ENCODE measurements around the gene RGL1.
A peak's percentile ranks its signal among the peaks of the same experiment; 100 is the strongest.

RGL1 gene

DNA sequence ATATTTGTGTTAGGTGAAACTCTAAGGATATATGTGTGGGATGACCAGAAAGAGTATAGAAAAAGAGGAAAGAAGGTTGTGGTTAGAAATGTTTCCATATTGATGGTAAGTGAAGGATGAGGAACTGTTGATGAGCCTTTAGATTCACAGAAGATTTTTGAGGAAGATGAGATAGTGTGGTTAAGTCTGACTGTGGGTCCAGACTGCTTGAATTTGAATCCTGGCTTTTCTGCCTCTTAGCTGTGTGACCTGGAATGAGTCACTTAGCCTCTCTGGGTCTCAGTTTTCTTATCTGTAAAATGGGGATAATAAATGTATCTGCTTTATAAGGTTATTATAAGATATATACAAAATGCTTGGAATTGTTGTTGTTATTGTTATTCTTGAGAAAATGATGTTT lies 27.5 kb downstream of the RGL1 start:
- no peak for TF ChIP-seq CTCF (conservative IDR thresholded peaks at IDR 0.05; ENCODE audit: low read length)

GRCh38 chr1:183834568-183834967 lies 29.6 kb downstream of the RGL1 start:
- no peak overlapping the region for H3K4me3 ChIP-seq (ENCODE audit: low read length)
- no peak for DNase-seq (ENCODE audit: low read depth)
- no peak for TF ChIP-seq CTCF (conservative IDR thresholded peaks at IDR 0.05; ENCODE audit: low read length)

More for the DNA sequence above, 27.5 kb downstream of the RGL1 start:
- no peak for DNase-seq (ENCODE audit: low read depth)
- no peak overlapping the region for H3K4me3 ChIP-seq (ENCODE audit: low read length)

GRCh38 chr1:183836598-183836997 lies 31.7 kb downstream of the RGL1 start:
- TF ChIP-seq CTCF (conservative IDR thresholded peaks at IDR 0.05; ENCODE audit: low read length), result no peak
- H3K4me3 ChIP-seq (ENCODE audit: low read length), result no peak overlapping the region
- no peak for DNase-seq (ENCODE audit: low read depth)

DNA sequence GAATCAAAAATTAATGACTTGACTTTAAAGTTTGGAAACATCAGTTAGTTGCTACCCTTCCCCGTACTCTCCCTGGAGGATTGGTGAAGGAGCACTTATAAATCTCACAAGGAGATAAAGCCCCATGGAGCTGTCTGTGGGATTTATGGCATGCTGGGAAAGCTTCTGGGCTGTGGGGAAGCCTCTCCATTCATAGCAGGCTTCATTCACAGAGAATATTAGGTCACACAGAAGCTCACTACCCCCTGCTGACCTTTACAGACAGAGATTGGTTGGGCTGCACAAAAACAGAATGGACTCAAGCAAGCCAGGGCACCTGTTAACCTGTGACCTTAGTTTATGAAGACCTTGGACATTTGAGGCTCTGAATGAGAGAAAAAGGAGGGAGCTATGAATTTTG lies 32.1 kb downstream of the RGL1 start:
- no peak overlapping the region for H3K4me3 ChIP-seq (ENCODE audit: low read length)
- no peak for DNase-seq (ENCODE audit: low read depth)
- TF ChIP-seq CTCF (conservative IDR thresholded peaks at IDR 0.05; ENCODE audit: low read length), result no peak

DNA sequence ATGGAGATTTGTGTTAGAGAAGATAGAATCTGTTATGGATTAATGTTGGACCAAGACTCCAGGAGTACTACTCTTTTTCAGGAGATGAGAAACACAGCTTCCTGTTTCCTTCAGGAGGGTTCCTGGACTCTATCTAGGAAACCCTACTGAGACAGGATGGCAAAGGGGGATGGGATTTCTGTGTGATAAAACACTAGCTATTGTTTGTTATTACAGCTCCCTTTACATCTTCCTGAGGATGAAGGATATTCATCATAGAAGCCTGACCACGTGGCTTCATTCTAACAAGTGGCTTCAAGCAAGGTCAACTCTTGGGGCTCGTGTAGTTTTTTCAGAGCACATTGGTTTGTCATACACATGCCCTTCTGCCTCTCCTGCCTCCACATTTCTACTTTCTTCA lies 33.3 kb downstream of the RGL1 start:
- TF ChIP-seq CTCF (conservative IDR thresholded peaks at IDR 0.05; ENCODE audit: low read length), result no peak
- no peak for DNase-seq (ENCODE audit: low read depth)
- H3K4me3 ChIP-seq (ENCODE audit: low read length), result no peak overlapping the region

- TF ChIP-seq CTCF (conservative IDR thresholded peaks at IDR 0.05; ENCODE audit: low read length), result no peak
- no peak overlapping the region for H3K4me3 ChIP-seq (ENCODE audit: low read length)
- peak; percentile 24 for DNase-seq (ENCODE audit: low read depth)
Observed at GRCh38 chr1:183840140-183840539, 35.2 kb downstream of the RGL1 start.

DNA sequence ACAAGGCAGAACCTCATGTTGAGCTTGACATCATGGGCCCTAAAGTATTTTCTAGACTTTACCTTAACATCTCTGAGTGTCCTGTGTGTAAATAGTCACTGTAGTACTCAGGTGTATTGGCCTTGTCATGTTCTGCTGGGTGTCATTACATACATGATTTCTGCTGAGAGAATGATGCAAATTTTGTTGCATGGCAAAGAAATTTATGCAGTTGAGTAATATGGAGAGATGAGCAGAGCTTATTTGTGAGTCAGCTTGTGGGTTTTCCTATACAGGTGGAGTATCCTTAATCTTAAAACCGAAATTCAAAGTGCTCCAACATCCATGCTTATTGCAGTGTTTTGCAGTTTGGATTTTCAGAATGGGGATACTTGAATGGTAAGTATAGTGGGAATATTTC lies 36.6 kb downstream of the RGL1 start:
- TF ChIP-seq CTCF (conservative IDR thresholded peaks at IDR 0.05; ENCODE audit: low read length), result no peak
- H3K4me3 ChIP-seq (ENCODE audit: low read length), result no peak overlapping the region
- DNase-seq (ENCODE audit: low read depth), result peak; percentile 29

All from AG10803 (cell line).